ENCODE measurements around the gene DNAAF3.

DNA sequence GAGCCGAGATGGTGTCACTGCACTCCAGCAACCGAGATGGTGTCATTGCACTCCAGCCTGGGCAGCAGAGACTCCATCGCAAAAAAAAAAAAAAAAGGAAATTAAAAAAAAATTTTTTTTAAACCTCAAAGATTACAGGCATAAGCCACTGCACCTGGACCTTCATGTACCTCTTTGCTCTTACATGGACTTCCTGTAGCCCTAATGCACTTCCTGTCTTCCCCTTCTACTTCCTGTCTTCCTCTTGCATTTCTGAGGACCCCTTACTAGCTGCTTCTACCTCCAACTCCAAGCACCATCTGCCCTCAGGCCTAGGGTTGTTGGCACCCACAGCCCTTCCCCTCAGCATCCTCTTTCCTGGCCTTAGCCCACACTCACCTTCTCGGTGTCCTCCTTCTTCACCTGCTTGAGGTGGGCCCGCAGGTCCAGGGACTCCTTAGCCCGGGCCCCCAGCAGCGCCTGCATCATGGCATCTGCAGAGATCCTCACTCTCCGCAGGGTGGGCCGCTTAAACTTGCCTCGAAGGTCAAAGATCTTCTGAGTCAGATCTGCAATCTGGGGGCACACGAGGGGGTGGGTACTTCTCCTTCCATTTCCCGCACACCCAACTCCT, 12.7 kb downstream of the DNAAF3 start:
- TF ChIP-seq POLR2AphosphoS5 (IDR thresholded peaks at IDR 0.05): no peak
- TF ChIP-seq, protein P1, sequence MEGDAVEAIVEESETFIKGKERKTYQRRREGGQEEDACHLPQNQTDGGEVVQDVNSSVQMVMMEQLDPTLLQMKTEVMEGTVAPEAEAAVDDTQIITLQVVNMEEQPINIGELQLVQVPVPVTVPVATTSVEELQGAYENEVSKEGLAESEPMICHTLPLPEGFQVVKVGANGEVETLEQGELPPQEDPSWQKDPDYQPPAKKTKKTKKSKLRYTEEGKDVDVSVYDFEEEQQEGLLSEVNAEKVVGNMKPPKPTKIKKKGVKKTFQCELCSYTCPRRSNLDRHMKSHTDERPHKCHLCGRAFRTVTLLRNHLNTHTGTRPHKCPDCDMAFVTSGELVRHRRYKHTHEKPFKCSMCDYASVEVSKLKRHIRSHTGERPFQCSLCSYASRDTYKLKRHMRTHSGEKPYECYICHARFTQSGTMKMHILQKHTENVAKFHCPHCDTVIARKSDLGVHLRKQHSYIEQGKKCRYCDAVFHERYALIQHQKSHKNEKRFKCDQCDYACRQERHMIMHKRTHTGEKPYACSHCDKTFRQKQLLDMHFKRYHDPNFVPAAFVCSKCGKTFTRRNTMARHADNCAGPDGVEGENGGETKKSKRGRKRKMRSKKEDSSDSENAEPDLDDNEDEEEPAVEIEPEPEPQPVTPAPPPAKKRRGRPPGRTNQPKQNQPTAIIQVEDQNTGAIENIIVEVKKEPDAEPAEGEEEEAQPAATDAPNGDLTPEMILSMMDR (IDR thresholded peaks at IDR 0.05): no peak
- no peak for TF ChIP-seq POLR2A (IDR thresholded peaks at IDR 0.05; ENCODE audit: low read depth)

All from esophagus muscularis mucosa (tissue), 3 donors.